Osteocyte (in vitro differentiated cells): Measurements from ENCODE around the gene SLC7A14. TPM values are rescaled to one million over a fixed set of nuclear protein-coding genes. Genes with fewer than 3 reads are reported as not detected.

ENCODE experiments used
- DNase-seq: peaks from one replicate; pipeline ENCODE4 v3.0.0; 2021; ENCODE audit warnings: mixed read lengths; ENCODE audit not compliant: unreplicated experiment; ENCODE audit errors: extremely low spot score
- H3K27ac Mint-ChIP-seq: one replicate; pipeline ENCODE4 v1.8.0; 2021; ENCODE audit warnings: mild to moderate bottlenecking, mixed read lengths; ENCODE audit not compliant: unreplicated experiment
- H3K27me3 Mint-ChIP-seq: one replicate; pipeline ENCODE4 v1.8.0; 2021; ENCODE audit warnings: mixed read lengths; ENCODE audit not compliant: unreplicated experiment
- H3K36me3 Mint-ChIP-seq: one replicate; pipeline ENCODE4 v1.8.0; 2021; ENCODE audit warnings: mixed read lengths; ENCODE audit not compliant: unreplicated experiment
- H3K4me1 Mint-ChIP-seq: one replicate; pipeline ENCODE4 v1.8.0; 2021; ENCODE audit warnings: mixed read lengths; ENCODE audit not compliant: unreplicated experiment
- H3K4me3 Mint-ChIP-seq: one replicate; pipeline ENCODE4 v1.8.0; 2021; ENCODE audit warnings: mild to moderate bottlenecking, moderate library complexity, mixed read lengths; ENCODE audit not compliant: unreplicated experiment
- H3K9me3 Mint-ChIP-seq: one replicate; pipeline ENCODE4 v1.8.0; 2021; ENCODE audit warnings: mixed read lengths; ENCODE audit not compliant: unreplicated experiment
- CTCF ChIP-seq: fragments of 200-600 bp; sonication (generic); IDR thresholded peaks from 2 replicates; pipeline ENCODE4 v1.5.0; 2021; ENCODE audit warnings: antibody characterized with exemption, mild to moderate bottlenecking, moderate library complexity
- total RNA-seq: library from RNA; stranded (reverse); gene quantifications from 2 replicates; pipeline ENCODE4 v1.2.1, GENCODE V29; 2021

SLC7A14 gene
- total RNA-seq, 1 donor from 2014 or later = 2.1 TPM

GRCh38 chr3:170542704-170543103 lies 43.2 kb downstream of the SLC7A14 start:
- H3K9me3 Mint-ChIP-seq = no peaks in the 10 kb centered on the region
- H3K27me3 Mint-ChIP-seq = peaks cover 16% of the 10 kb centered on the region
- no peak for TF ChIP-seq CTCF
- H3K4me1 Mint-ChIP-seq = peaks cover 3% of the 10 kb centered on the region
- DNase-seq = no peak
- H3K27ac Mint-ChIP-seq = no peak overlapping the region
- H3K36me3 Mint-ChIP-seq = no peaks in the 10 kb centered on the region
- no peak overlapping the region for H3K4me3 Mint-ChIP-seq

- Mint-ChIP-seq H3K4me3 (no peak overlapping the region), H3K9me3 (peaks cover 4% of the 10 kb centered on the region)
Measured at GRCh38 chr3:170539897-170540296, 46.0 kb downstream of the SLC7A14 start.

GRCh38 chr3:170536712-170537111 lies 49.2 kb downstream of the SLC7A14 start:
- H3K4me1 Mint-ChIP-seq = peaks cover 6% of the 10 kb centered on the region
- no peak overlapping the region for H3K27ac Mint-ChIP-seq
- peaks cover 4% of the 10 kb centered on the region for H3K9me3 Mint-ChIP-seq
- H3K27me3 Mint-ChIP-seq = peaks cover 11% of the 10 kb centered on the region
- no peaks in the 10 kb centered on the region for H3K36me3 Mint-ChIP-seq
- no peak overlapping the region for H3K4me3 Mint-ChIP-seq
- no peak for TF ChIP-seq CTCF
- DNase-seq = no peak

More at GRCh38 chr3:170539897-170540296, 46.0 kb downstream of the SLC7A14 start:
- Mint-ChIP-seq H3K27me3 (peaks cover 11% of the 10 kb centered on the region), H3K36me3 (no peaks in the 10 kb centered on the region), H3K27ac (no peak overlapping the region), H3K4me1 (peaks cover 6% of the 10 kb centered on the region)
- TF ChIP-seq CTCF = no peak
- DNase-seq = no peak

- Mint-ChIP-seq H3K36me3 (no peaks in the 10 kb centered on the region), H3K4me3 (no peak overlapping the region), H3K27ac (no peak overlapping the region), H3K27me3 (peaks cover 10% of the 10 kb centered on the region), H3K9me3 (peaks cover 4% of the 10 kb centered on the region), H3K4me1 (peaks cover 3% of the 10 kb centered on the region)
- TF ChIP-seq CTCF = no peak
- DNase-seq = no peak
Measured at GRCh38 chr3:170534227-170534626, 51.6 kb downstream of the SLC7A14 start.

- H3K9me3 Mint-ChIP-seq = peaks cover 4% of the 10 kb centered on the region
- no peak overlapping the region for H3K27ac Mint-ChIP-seq
- peaks cover 3% of the 10 kb centered on the region for H3K4me1 Mint-ChIP-seq
- H3K27me3 Mint-ChIP-seq = peaks cover 4% of the 10 kb centered on the region
- no peak for DNase-seq
- H3K36me3 Mint-ChIP-seq = no peaks in the 10 kb centered on the region
- H3K4me3 Mint-ChIP-seq = no peak overlapping the region
- no peak for TF ChIP-seq CTCF
Measured at GRCh38 chr3:170532573-170532972, 53.3 kb downstream of the SLC7A14 start.
